NCI-H187 treated with DMSO at 0.1 percent for 48 hours (cell line): Measurements from ENCODE around the gene SLC39A7.
"Not testable (repeated sequence)": the region's sequence is repeated elsewhere in the genome, so short reads cannot be mapped to it uniquely, and the experiment has no call there.

Experiments used
- DNase-seq: peaks from one replicate; lab custom pipeline; 2025; lab: John Stamatoyannopoulos, UW

The SLC39A7 gene

DNA sequence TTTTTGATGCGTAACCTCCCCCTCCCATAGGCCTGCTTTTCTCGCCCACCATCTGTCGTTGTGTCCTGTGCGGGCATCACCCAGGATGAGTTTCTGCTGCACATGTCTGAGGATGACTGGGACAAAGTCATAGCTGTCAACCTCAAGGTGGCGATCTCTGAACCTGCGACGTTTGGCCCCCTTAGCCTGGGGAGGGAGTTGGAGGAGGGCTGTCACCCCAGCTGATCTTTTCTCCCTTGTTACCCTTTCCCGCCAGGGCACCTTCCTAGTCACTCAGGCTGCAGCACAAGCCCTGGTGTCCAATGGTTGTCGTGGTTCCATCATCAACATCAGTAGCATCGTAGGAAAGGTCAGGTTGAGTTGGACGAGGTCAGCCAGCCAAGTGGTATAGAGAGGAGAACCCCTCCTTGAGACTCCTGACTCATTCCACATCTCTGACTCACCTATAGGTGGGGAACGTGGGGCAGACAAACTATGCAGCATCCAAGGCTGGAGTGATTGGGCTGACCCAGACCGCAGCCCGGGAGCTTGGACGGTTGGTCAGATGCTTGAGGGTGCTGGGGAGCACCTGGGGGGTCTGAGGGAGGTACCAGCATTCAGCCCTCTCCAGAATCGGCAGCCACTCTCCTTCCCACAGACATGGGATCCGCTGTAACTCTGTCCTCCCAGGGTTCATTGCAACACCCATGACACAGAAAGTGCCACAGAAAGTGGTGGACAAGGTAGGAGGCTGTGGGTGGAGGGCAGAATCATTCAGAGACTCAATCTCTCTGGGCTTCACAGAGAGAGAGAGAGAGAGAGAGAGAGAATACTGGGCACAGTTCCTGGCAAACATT, 4.7 kb downstream of the SLC39A7 start:
- DNase-seq = no peak

DNA sequence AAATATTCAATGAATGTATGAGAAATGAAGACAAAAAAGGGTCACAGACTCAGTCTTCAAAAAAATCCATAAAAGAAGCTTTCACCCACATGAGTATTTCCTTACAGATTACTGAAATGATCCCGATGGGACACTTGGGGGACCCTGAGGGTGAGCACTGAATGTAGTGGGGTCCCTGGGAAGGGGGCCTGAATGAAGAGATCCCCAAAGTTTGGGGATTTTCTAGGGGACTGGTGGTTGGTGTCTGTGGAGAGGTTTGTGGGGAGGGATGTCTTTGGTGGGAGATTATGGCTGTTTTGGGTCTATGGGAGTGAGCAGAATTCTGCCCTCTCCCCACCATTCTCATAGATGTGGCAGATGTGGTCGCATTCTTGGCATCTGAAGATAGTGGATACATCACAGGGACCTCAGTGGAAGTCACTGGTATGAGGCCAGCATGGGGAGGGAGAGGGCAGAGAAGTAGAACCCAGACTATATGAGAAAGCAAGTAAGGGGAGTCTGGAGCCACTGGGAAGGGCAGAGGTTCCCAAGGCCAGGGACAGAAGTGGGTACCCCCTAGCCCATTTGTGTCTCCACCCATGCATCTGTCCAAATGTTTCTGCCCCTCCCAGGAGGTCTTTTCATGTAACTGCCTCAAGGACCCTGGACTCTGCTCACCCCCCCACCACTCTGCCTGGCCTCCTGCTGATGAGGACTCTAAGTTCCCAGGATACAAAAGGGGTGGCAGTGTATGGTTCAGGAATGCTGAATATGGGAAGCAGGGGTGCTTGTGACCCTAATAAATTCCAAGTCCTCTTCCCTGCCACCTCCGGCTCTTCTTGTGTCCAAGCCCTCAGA, 5.6 kb downstream of the SLC39A7 start:
- no peak for DNase-seq

DNA sequence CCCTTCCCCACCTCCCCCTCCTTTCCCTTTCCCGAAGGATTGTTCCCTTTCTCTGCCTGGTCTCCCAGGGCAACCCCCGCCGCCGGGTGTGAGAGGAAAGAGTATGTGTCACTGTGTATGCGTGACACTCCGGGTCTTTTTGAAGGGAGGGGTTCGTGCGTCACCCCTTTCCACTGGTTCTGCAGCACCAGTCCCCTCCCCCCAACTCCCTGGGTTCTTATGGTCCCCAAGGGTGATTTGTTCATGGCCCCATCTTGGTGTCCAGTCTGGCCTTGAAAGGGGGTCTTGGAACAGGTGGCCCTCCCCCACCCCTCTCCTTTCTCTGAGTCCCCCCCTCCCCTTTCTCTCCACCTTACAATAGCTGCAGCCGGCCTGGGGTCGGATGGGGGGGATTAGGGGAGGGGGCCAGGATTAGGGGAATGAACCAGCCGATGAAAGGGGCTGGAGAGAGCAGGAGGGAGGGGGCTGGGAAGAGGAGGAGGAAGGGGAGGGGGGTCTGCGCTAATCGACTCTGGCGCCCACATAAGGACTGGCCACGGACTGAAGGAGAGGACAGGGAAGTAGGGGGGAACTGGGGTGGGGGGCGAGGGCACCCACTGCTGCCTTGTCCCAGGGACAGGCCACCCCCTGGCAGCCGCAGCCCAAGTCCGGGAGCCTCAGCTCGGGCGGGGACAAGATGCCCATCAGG, 6.3 kb downstream of the SLC39A7 start:
- no peak for DNase-seq

DNA sequence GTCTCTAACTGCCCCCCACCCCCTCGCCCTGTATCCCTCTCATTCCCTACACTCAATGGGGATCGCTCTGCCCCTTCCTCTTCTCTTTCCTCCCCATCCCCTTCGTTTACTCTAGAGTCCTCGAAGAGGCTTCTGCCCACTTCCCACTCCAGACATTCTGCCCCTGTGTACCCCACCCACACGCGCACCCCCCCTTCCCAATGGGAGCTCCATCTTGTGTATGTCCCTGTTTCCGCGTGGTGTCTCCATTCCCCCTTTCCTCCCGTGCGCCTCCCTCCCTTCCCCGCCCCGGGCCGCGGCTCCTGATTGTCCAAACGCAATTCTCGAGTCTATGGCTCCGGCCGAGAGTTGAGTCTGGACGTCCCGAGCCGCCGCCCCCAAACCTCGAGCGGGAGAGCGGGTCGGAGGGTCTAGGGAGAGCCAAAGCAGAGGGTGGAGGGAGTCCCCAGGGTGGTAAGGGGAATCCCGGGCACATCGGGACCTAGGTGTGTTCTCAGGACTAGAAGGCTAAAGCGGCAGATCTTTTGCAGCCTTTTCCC, 7.0 kb downstream of the SLC39A7 start:
- no peak for DNase-seq

DNA sequence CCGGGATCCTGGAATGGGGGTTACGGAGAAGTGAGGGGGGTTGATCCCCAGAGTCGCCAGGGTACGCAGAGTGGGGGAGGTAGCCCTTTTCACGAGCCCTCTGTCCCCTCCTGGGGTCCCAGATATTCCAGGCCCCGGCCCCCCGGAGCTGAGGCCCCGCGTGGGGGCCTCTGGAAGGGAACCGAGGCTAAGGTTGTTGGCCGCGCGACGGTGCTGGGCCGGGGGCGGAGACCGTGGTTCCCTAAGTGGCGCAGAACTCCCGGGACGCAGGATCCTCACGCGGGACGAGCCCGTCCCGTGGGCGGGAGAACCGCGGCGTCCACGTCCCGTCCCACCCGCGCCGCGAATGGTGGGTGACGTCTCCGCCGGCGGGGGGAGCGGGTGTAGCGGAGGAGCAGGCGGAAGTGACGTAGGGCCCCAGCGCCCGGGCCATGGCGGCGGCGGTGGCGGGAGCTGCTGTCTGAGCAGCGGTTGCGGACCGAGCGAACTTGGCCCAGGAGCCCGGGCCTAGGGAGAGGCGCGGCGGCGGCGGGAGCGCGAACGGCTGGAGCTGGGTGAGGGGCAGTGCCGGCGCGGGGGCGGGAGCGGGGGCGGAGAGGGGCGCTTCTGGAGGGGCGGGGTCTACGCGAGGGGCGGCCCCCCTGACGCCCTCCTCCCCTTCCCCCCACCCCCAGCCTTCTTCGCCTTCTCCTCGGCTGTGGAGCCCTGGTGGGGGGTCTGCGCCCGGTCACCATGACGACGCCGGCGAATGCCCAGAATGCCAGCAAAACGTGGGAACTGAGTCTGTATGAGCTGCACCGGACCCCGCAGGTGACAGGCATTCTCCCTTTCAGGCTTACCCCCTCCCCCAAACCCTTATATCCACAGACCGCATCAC, 7.7 kb downstream of the SLC39A7 start, which contains the start of gene RING1:
RING1 (plus strand) TSS at position 410 of the 877 bp plus-strand sequence; CDS start at position 733, 323 bp downstream.
- no peak for DNase-seq

DNA sequence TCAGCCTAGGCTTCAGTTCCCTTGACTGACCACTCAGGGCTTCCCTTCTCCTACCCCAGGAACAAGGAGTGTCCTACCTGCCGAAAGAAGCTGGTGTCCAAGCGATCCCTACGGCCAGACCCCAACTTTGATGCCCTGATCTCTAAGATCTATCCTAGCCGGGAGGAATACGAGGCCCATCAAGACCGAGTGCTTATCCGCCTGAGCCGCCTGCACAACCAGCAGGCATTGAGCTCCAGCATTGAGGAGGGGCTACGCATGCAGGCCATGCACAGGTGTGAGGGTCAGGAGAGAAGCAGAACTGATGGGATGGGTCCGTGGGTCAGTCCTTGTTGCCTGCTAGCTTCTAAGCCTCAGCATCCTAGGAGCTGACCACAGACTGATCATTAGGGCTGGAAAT, 9.2 kb downstream of the SLC39A7 start:
- DNase-seq = no peak

DNA sequence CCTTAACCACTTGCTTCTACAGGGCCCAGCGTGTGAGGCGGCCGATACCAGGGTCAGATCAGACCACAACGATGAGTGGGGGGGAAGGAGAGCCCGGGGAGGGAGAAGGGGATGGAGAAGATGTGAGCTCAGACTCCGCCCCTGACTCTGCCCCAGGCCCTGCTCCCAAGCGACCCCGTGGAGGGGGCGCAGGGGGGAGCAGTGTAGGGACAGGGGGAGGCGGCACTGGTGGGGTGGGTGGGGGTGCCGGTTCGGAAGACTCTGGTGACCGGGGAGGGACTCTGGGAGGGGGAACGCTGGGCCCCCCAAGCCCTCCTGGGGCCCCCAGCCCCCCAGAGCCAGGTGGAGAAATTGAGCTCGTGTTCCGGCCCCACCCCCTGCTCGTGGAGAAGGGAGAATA, 10.5 kb downstream of the SLC39A7 start:
- no peak for DNase-seq

DNA sequence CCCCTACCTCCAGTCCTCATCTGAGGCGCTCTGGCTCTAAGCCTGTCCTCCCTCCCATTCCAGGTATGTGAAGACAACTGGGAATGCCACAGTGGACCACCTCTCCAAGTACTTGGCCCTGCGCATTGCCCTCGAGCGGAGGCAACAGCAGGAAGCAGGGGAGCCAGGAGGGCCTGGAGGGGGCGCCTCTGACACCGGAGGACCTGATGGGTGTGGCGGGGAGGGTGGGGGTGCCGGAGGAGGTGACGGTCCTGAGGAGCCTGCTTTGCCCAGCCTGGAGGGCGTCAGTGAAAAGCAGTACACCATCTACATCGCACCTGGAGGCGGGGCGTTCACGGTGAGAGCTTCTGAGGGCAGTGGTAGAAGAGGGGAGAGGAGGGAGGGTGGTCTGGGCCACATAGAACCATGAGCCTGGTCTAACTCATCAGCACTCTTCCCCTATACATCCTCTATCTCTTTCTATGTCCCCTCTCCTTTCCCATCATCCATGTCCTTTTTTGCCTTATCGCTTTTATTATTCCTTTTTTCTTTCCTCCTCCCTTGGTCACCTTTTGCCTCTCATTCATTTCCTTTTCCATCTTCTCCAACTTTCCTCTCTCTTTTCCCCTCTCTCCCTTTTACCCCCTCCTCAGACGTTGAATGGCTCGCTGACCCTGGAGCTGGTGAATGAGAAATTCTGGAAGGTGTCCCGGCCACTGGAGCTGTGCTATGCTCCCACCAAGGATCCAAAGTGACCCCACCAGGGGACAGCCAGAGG, 11.2 kb downstream of the SLC39A7 start:
- DNase-seq = no peak

DNA sequence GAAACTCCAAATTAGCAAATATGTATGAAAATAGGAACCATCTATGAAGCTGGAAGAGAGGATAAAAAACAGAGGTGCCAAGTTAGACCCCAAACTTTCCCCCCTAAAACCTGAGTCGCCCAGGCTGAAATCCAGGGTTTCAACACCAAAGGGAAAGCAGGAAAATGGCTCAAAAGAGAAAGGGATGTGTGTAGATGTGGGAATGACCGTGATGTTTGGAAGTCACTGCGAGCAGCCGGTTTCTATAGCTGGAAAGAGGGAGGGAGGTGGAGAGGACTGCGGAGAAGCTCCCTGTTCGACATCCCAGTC, 12.1 kb downstream of the SLC39A7 start:
- DNase-seq = no peak

DNA sequence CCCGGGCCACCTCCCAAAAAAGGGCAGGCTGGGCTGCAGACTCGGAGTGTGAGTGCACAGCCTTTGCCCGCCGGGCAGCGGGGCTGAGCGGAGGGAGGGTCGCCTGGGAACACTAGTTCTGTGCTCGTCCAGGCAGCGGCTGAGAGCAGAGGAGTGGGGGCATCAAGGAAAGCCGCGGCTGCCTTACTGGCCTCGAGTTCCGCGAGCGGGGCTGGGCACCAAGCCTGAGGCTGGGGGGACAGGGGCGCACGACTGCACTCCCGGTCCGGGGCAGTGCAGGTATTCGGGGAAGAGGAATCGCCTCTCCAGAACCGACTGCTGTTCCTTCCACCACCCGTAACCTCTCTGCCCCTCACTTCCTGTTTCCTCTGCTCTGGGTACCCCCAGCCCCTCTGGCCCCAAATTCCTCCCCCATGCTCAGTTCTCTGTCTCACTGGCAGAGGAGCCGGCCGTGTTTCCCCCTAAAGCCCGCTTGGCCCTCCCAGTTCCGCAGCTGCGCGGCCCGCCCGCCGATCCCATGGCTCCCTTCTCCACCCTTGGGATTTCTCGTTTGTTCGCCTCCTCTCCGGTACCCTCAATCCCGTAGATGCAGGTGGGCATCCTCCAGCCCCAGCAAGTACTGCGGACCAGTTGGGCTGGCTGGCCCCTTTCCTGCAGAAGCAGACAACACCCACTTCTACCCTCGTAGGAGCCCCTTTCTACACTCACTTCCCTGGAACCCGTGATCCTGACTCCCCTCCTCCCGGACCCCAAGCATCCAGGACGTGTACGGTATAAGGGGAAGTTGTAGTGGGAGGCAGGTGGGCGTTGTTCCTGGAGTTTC, 12.7 kb downstream of the SLC39A7 start:
- no peak for DNase-seq

DNA sequence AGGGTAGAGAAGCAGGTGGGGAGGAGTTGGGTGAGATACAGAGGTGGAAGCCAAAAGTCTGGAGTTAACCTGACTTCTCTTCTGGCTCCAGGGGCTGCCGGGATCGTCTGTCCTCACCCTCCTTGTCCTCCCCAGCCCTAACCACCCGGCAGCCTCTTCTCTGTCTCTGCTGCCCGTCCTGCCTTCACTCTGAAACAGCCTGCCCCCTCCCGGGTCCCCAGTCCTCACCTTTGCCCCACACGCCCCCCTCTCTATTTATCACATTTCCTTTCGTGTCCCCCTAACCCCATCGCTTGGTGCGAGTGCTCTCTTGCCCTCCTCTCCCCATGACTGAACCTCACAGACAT, 13.3 kb downstream of the SLC39A7 start:
- DNase-seq = no peak

DNA sequence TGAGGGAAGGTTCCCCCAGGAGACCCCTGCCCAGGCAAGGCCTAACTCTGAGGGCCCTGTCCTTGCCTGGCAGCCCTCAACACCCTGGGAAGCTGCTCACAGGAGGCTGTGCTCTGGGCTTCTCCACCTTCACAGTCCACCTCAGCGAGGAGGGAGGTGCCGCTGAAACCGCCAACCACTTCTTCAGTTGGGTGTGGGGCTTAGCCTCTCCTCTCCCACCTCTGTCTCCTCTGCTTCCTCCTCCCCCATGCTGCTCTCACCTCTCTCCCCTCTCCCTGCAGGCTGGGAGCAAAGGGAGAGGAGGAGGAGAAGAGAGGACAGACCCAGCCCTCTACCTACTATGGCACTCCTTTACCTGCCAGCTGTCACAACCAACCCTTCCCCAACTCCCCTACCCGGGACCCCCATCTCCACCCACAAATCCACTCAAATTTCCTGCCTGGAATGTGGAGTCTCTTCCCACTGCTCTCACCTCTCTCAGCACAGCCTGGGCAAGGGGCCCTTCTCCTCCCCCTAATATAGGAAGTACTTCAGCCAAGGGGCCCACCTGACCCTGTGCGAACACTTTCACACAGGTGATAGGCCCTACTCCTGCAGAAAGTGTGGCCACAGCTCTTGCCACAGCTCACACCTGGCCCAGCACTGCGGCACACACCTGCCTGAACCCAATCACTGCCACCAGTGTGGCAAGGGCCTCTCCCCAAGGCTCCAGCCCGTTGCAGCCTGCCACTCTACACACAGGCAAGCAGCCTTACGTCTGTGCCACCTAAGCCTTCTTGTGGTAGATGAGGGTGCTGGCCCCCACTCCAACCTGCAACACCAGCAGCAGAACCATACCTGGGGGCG, 14.8 kb downstream of the SLC39A7 start:
- DNase-seq = no peak

DNA sequence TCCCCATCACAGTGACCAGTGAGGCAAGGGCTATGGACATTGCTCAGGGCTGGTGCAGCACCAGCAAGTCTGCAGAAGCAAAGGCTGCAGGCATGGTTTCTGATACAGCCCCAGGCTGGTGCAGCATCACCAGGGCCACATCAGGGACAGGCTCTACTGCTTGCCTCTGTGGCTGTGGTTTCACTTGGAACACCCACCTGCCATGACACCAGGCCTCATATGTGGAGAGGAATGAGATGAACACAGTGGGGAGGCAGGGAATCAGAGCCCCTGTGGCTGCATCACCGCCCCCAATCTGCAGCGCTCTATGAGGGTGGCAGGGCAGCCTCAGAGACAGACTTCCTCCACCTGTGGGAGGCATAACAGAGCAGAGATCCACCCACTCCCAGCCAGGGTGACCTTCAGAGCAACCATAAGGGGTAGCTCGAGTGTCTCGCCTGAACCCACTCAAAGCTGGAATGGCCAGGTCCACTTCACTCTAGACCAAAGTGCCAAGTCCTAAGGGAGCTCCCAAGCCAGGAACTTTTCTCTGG, 15.5 kb downstream of the SLC39A7 start:
- no peak for DNase-seq

DNA sequence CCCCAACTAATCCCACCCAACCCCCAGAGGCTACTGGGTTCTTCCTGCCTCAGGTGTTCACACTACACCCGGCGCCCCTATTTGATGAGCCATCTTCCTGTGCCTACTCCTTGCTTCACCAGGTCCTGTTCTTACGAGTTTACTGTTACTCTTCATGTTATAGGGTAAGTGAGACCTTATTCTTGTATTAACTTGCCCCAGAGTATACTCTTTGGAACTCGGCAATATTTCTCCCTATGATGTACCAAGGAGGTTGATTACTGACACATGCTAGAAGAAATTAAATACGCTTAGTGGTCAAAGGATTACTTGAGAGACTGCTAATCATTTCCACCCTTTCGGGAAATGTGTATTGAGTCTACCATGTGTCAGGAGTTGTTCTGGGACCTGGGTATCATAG, 16.6 kb downstream of the SLC39A7 start:
- no peak for DNase-seq

DNA sequence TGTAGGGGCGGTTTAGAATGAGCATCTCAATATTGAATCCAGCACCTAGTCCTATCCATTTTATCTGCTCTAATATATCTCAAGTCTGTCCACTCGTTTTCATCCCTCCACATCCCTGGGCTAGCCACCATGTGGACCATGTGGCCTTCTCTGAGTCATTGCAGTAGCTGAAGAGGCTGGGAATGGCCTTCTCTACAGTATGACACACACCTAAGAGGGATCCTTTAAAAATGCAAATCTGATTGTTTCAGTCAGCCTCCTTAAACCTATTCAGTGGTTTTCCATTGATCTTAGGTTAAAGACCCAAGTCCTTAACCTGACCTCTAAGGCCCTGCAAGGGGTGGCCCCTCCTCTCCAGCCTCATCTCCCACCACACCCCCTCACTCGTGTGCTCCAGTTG, 17.0 kb downstream of the SLC39A7 start:
- no peak for DNase-seq

DNA sequence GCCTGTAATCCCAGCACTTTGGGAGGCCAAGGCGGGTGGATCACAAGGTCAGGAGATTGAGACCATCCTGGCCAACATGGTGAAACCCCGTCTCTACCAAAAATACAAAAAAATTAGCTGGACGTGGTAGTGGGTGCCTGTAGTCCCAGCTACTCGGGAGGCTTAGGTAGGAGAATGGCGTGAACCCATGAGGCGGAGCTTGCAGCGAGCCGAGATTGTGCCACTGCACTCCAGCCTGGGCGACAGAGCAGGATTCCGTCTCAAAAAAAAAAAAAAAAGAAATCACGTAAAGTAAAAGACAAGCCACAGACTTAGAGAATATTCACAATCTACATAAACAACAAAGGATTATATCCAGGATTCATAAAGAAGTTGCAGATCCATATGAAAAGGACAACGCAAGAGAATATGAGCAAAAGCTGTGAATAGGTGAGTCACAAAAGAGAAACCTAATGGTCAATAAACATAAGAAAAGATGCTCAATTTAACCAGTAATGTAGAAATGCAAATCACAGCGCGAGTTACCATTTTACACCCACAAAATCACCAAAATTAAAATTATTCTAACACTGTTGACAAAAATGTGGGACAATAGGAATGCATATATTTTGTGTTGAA, 25.9 kb downstream of the SLC39A7 start:
- not testable (repeated sequence) for DNase-seq

DNA sequence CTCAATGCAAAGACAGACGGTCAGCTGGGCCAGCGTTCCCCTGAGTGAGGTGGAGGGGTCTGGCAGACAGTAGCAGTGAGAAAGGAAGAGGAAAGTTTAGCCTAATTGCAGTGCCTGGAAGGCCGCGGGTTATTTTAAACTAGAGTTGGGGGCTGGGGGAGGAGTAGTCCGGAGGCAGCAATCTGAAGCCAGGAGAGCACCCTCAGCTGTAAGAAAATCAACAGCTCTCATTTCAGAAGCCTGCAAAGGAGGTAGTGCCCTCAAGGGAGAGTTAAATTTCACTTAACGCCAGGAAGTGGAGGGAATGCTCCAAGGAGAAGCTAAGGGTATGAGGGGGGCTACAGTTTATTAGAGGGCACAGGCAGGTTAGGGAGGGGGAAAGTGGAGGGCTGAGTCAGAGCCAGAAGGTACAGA, 34.6 kb downstream of the SLC39A7 start:
- no peak for DNase-seq

DNA sequence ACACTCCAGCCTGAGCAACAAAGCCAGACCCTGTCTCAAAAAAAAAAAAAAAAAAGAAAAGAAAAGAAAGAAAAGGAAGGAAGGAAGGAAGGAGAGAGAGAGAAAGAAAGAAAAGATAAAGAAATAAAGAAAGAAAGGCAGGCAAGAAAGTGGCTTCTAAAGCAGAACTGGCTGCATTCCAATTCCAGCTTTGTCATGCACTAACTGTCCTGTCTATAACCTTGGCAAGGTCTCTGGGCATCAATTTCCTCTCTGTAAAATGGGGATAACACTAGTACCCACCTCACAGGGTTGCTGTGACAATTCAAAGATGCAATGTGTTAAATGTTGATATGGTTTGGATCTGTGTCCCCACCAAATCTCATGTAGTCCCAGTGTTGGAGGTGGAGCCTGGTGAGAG, 35.7 kb downstream of the SLC39A7 start:
- DNase-seq = no peak
